Left ventricle myocardium inferior (tissue), 1 donor: ENCODE data around the gene VWA5B1. TPM values are rescaled to one million over a fixed set of nuclear protein-coding genes. Genes with fewer than 3 reads are reported as not detected.
"Not testable (repeated sequence)": the region's sequence is repeated elsewhere in the genome, so short reads cannot be mapped to it uniquely, and the experiment has no call there.

Experiments
- DNase-seq: peaks from one replicate; pipeline ENCODE4 v3.0.0-alpha.2; 2020
- H3K27ac ChIP-seq: fragments of 200-600 bp; replicated peaks from 2 replicates; pipeline ENCODE4 v1.8.0; 2021
- H3K27me3 ChIP-seq: fragments of 200-600 bp; 2 replicates; pipeline ENCODE4 v1.8.0; 2021; ENCODE audit warnings: low read depth
- H3K36me3 ChIP-seq: fragments of 200-600 bp; 2 replicates; pipeline ENCODE4 v1.8.0; 2021
- H3K4me1 ChIP-seq: fragments of 200-600 bp; 2 replicates; pipeline ENCODE4 v1.8.0; 2021
- H3K4me3 ChIP-seq: fragments of 200-600 bp; 2 replicates; pipeline ENCODE4 v1.8.0; 2021; ENCODE audit warnings: mild to moderate bottlenecking, moderate library complexity
- H3K9me3 ChIP-seq: fragments of 200-600 bp; replicated peaks from 2 replicates; pipeline ENCODE4 v1.8.0; 2021
- CTCF ChIP-seq: fragments of 200-600 bp; IDR thresholded peaks from 2 replicates; pipeline ENCODE4 v1.8.0; 2021; ENCODE audit warnings: antibody characterized with exemption, mild to moderate bottlenecking, borderline replicate concordance
- intact Hi-C: fragments of 100-400 bp; cut with micrococcal nuclease; formaldehyde crosslinking; loops from one replicate; pipeline ENCODE4 v1.11.0; 2022
- total RNA-seq: library from RNA; stranded (reverse); fragmentation: NEBNext Ultra II Directional; extraction: Animal tissue kit (Norgen Biotek cat#: 25700); gene quantifications from one replicate; pipeline ENCODE4 v1.2.1, GENCODE V29; 2021
- donor health status: DM: no; HTN: yes; CAD: no; lungs with severe emphysema.

VWA5B1 gene
- total RNA-seq, 1 donor from 2014 or later, result 0.16 TPM

- Histone ChIP-seq H3K9me3 (no peaks in the 10 kb centered on the region), H3K4me1 (peaks cover 12% of the 10 kb centered on the region), H3K4me3 (no peak overlapping the region), H3K36me3 (no peaks in the 10 kb centered on the region), H3K27ac (no peak overlapping the region), H3K27me3 (peaks cover 8% of the 10 kb centered on the region)
- intact Hi-C loops, result no loop called here
- TF ChIP-seq CTCF, result no peak
- no peak for DNase-seq
These were observed 8.9 kb upstream of the VWA5B1 start for GRCh38 chr1:20281801-20282200.

GRCh38 chr1:20282533-20282932 lies 8.1 kb upstream of the VWA5B1 start:
- no peak for TF ChIP-seq CTCF
- no peaks in the 10 kb centered on the region for H3K36me3 ChIP-seq
- H3K4me3 ChIP-seq, result no peak overlapping the region
- H3K4me1 ChIP-seq, result peaks cover 12% of the 10 kb centered on the region
- intact Hi-C loops, result no loop called here
- H3K27me3 ChIP-seq, result peaks cover 9% of the 10 kb centered on the region
- no peak overlapping the region for H3K27ac ChIP-seq
- DNase-seq, result peak; percentile 36
- no peaks in the 10 kb centered on the region for H3K9me3 ChIP-seq

- intact Hi-C loops, result no loop called here
- no peaks in the 10 kb centered on the region for H3K36me3 ChIP-seq
- no peak for TF ChIP-seq CTCF
These were observed 6.6 kb upstream of the VWA5B1 start for GRCh38 chr1:20284046-20284445.

GRCh38 chr1:20284625-20285024 lies 6.0 kb upstream of the VWA5B1 start:
- H3K4me3 ChIP-seq, result no peak overlapping the region
- H3K36me3 ChIP-seq, result no peaks in the 10 kb centered on the region
- no peak overlapping the region for H3K27ac ChIP-seq
- peaks cover 12% of the 10 kb centered on the region for H3K4me1 ChIP-seq
- H3K27me3 ChIP-seq, result peaks cover 27% of the 10 kb centered on the region
- no peaks in the 10 kb centered on the region for H3K9me3 ChIP-seq
- no peak for DNase-seq
- intact Hi-C loops, result no loop called here
- TF ChIP-seq CTCF, result no peak

More at GRCh38 chr1:20284046-20284445, 6.6 kb upstream of the VWA5B1 start:
- H3K27me3 ChIP-seq, result peaks cover 21% of the 10 kb centered on the region
- no peaks in the 10 kb centered on the region for H3K9me3 ChIP-seq
- peaks cover 12% of the 10 kb centered on the region for H3K4me1 ChIP-seq
- H3K27ac ChIP-seq, result no peak overlapping the region
- no peak for DNase-seq
- H3K4me3 ChIP-seq, result no peak overlapping the region

- intact Hi-C loops, result no loop called here
- DNase-seq, result no peak
- no peak for TF ChIP-seq CTCF
- H3K27me3 ChIP-seq, result peaks cover 36% of the 10 kb centered on the region
- H3K36me3 ChIP-seq, result no peaks in the 10 kb centered on the region
- no peak overlapping the region for H3K27ac ChIP-seq
- H3K4me1 ChIP-seq, result peaks cover 12% of the 10 kb centered on the region
- no peak overlapping the region for H3K4me3 ChIP-seq
- no peaks in the 10 kb centered on the region for H3K9me3 ChIP-seq
These were observed 5.2 kb upstream of the VWA5B1 start for GRCh38 chr1:20285510-20285909.

GRCh38 chr1:20287696-20288095 lies 3.0 kb upstream of the VWA5B1 start:
- H3K4me3 ChIP-seq, H3K36me3 ChIP-seq, H3K9me3 ChIP-seq, H3K27ac ChIP-seq, DNase-seq, intact Hi-C loops: not testable (repeated sequence)
- H3K27me3 ChIP-seq, result peaks cover 57% of the 10 kb centered on the region
- H3K4me1 ChIP-seq, result peaks cover 10% of the 10 kb centered on the region
